ENCODE measurements around the gene PTPRN2.

Gene PTPRN2

DNA sequence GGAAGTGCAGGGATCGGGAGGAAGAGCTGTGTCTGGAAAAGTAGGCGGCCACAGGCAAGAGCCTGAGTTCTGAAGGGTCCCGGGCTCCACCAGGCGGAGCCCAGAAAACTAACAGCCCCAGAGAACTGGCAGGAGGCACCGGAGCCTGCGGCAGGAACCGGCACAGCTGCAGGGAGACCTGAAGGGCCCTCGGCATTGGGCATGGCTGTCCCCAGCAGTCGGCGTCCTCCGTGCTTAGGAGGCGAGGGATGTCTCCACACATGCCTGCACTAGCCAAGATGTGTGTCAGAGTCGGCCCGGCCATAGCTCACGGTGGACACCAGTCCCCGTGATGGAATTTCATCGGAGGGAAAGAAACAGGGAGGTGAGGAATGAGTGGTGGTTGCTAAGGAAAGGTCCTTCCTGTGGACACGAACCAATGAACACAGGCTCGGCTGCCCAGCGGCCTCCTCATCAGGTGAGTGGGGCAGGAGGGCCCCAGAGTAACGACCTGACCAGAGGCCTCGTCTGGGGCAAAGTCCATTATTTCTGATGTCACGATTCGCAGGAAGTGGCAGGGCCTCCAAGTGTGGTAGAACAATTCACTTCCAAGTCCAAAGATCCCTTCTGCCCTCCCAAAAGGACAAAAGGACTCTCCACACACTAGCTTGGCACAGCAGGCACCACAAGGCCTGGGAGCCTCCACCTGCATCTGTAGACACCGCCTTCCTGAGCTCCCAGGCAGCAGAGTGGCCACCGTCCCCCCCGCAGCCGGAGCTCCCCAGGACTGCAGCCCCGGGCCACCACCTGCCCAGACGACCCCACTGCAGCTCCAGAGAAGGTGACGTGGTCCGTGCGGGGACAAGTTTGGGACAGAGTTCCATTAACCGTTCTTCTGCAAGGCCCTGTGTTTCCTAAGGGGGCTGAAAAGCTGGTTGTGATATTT lies 444.2 kb downstream of the PTPRN2 start:
- no peak overlapping the region for H4K91ac ChIP-seq (ENCODE audit: low read depth, low read length, poor library complexity)
- H3K9me3 ChIP-seq (replicated peaks in 1 of 2; ENCODE audit: control insufficient read depth in 2 of 2, insufficient read depth in 1 of 2, low read depth in 1 of 2, low read length in 2 of 2) = peaks cover 6 to 15% of the 10 kb centered on the region in 2 donors
- H2BK120ac ChIP-seq (ENCODE audit: low read depth, low read length) = no peak overlapping the region
- H3K14ac ChIP-seq (ENCODE audit: low read length) = peak overlapping the region; percentile 4
- no peaks in the 10 kb centered on the region for H3K36me3 ChIP-seq (replicated peaks in 1 of 2; ENCODE audit: control insufficient read depth in 2 of 2, insufficient read depth in 2 of 2, low read length in 2 of 2)
- H3K4me2 ChIP-seq (ENCODE audit: insufficient read depth, low read length, poor library complexity, severe bottlenecking) = no peak overlapping the region
- peaks cover 0 to 3% (median 0%) of the 10 kb centered on the region in 3 experiments for H3K27me3 ChIP-seq (ENCODE audit: control insufficient read depth in 3 of 3, insufficient read depth in 3 of 3, low read depth in 1 of 3, low read length in 3 of 3)
- no peak for DNase-seq (ENCODE audit: low spot score)
- no peak overlapping the region for H3K4ac ChIP-seq (ENCODE audit: low read length)
- H2BK5ac ChIP-seq (ENCODE audit: low read length) = no peak overlapping the region
- H3K9ac ChIP-seq (ENCODE audit: low read depth, low read length, poor library complexity) = no peak overlapping the region
- no peak overlapping the region for H3K27ac ChIP-seq (replicated peaks; ENCODE audit: low read length)
- H3K23ac ChIP-seq (ENCODE audit: low read depth, low read length, poor library complexity) = peak overlapping the region; percentile 6
- H2AFZ ChIP-seq (ENCODE audit: low read length) = no peak overlapping the region
- no peak overlapping the region for H2AK5ac ChIP-seq (ENCODE audit: low read depth, low read length)
- no peak overlapping the region for H3K4me3 ChIP-seq (ENCODE audit: low read length in 2 of 2)
- no peak overlapping the region for H2BK15ac ChIP-seq (ENCODE audit: low read length)
- peak overlapping the region; percentile 1 for H3K18ac ChIP-seq (ENCODE audit: low read length)
- WGBS, 2 donors (ENCODE audit: extremely low coverage in 2 of 2, insufficient read length in 2 of 2, insufficient replicate concordance in 1 of 2) = no CpG with 5 or more reads among the region's 34 CpGs
- peaks cover 0 to 1% of the 10 kb centered on the region in 2 donors for H3K4me1 ChIP-seq (ENCODE audit: control insufficient read depth in 2 of 2, insufficient read depth in 1 of 2, low read depth in 1 of 2, low read length in 2 of 2)
- no peak overlapping the region for H2BK12ac ChIP-seq (ENCODE audit: low read length)
- no peak overlapping the region for H4K8ac ChIP-seq (ENCODE audit: low read depth, low read length)
- no peaks in the 10 kb centered on the region for H3K79me1 ChIP-seq (ENCODE audit: low read depth, low read length)

DNA sequence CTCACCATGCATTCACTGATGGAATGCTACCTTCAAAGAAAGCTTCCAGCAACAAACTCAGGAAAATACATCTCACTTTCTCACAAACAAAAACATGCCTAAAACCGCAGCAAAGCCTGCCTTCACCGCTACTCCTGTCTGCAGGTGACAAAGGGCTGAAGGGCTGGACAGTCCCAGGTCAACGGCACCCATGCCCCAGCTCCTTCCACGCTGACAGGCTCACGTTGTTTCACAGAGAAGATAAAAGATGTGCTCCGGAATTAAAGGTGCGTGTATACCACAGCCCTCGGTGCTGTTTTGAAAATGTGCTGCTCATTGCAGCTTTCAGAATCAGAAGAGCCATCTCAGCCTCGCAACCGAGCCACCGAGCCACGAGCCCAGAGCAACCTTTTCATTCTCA lies 445.0 kb downstream of the PTPRN2 start:
- Histone ChIP-seq H3K27ac (replicated peaks; ENCODE audit: low read length) (no peak overlapping the region), H3K4me3 (ENCODE audit: low read length in 2 of 2) (no peak overlapping the region), H3K9me3 (replicated peaks in 1 of 2; ENCODE audit: control insufficient read depth in 2 of 2, insufficient read depth in 1 of 2, low read depth in 1 of 2, low read length in 2 of 2) (peaks cover 6 to 15% of the 10 kb centered on the region in 2 donors), H2AK5ac (ENCODE audit: low read depth, low read length) (no peak overlapping the region), H3K23ac (ENCODE audit: low read depth, low read length, poor library complexity) (no peak overlapping the region), H2BK12ac (ENCODE audit: low read length) (no peak overlapping the region), H3K18ac (ENCODE audit: low read length) (no peak overlapping the region), H2AFZ (ENCODE audit: low read length) (no peak overlapping the region), H2BK5ac (ENCODE audit: low read length) (no peak overlapping the region), H2BK15ac (ENCODE audit: low read length) (no peak overlapping the region), H4K8ac (ENCODE audit: low read depth, low read length) (no peak overlapping the region), H4K91ac (ENCODE audit: low read depth, low read length, poor library complexity) (no peak overlapping the region), H3K79me1 (ENCODE audit: low read depth, low read length) (no peaks in the 10 kb centered on the region), H3K9ac (ENCODE audit: low read depth, low read length, poor library complexity) (no peak overlapping the region), H3K27me3 (ENCODE audit: control insufficient read depth in 3 of 3, insufficient read depth in 3 of 3, low read depth in 1 of 3, low read length in 3 of 3) (peaks cover 0 to 3% (median 0%) of the 10 kb centered on the region in 3 experiments), H2BK120ac (ENCODE audit: low read depth, low read length) (no peak overlapping the region), H3K36me3 (replicated peaks in 1 of 2; ENCODE audit: control insufficient read depth in 2 of 2, insufficient read depth in 2 of 2, low read length in 2 of 2) (no peaks in the 10 kb centered on the region), H3K14ac (ENCODE audit: low read length) (no peak overlapping the region), H3K4me1 (ENCODE audit: control insufficient read depth in 2 of 2, insufficient read depth in 1 of 2, low read depth in 1 of 2, low read length in 2 of 2) (peaks cover 0 to 1% of the 10 kb centered on the region in 2 donors), H3K4ac (ENCODE audit: low read length) (no peak overlapping the region), H3K4me2 (ENCODE audit: insufficient read depth, low read length, poor library complexity, severe bottlenecking) (no peak overlapping the region)
- WGBS, 2 donors (ENCODE audit: extremely low coverage in 2 of 2, insufficient read length in 2 of 2, insufficient replicate concordance in 1 of 2) = no CpG with 5 or more reads among the region's 12 CpGs
- DNase-seq (ENCODE audit: low spot score) = no peak

DNA sequence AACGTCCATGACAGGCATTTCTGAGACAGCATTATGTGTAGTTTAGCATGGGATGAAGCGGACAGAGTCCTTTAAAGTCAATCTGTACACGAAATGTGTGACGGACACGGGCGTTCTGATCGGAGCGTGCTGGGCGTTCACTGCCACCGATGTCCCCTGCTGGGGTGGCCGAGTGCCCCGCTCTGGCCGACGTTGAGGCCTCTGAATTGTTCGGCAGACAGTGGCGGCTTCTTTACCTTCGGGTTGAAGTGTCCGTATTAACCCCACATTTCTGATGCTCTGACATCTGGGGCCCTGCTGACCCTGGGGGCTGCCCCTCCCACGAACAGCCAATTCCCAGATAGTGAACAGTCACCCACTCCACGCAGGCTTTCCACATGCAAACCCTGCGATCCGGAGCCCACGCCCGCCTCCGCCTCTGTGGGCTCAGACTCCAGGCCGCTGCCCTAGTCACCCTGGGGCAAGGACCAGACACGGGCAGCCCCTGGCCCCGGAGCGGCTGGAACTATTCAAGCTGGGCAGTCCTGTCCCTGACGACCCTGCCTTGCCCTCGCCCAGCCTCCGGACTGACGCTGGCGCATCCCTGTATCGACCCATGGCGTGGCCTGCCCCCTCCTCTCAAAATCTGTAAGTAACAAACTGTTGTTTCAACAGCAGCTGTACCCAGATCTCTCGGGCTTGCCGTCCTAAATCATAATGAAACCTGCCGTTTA lies 445.7 kb downstream of the PTPRN2 start:
- no peak for DNase-seq (ENCODE audit: low spot score)
- Histone ChIP-seq H3K14ac (ENCODE audit: low read length) (no peak overlapping the region), H3K18ac (ENCODE audit: low read length) (peak overlapping the region; percentile 60), H3K79me1 (ENCODE audit: low read depth, low read length) (no peaks in the 10 kb centered on the region), H2AFZ (ENCODE audit: low read length) (peak overlapping the region; percentile 7), H3K4me3 (ENCODE audit: low read length in 2 of 2) (no peak overlapping the region), H2AK5ac (ENCODE audit: low read depth, low read length) (peak overlapping the region; percentile 63), H3K9ac (ENCODE audit: low read depth, low read length, poor library complexity) (peak overlapping the region; percentile 12), H3K9me3 (replicated peaks in 1 of 2; ENCODE audit: control insufficient read depth in 2 of 2, insufficient read depth in 1 of 2, low read depth in 1 of 2, low read length in 2 of 2) (peaks cover 0 to 17% of the 10 kb centered on the region in 2 donors), H4K91ac (ENCODE audit: low read depth, low read length, poor library complexity) (no peak overlapping the region), H3K4ac (ENCODE audit: low read length) (no peak overlapping the region), H2BK12ac (ENCODE audit: low read length) (no peak overlapping the region), H3K27ac (replicated peaks; ENCODE audit: low read length) (no peak overlapping the region), H3K36me3 (replicated peaks in 1 of 2; ENCODE audit: control insufficient read depth in 2 of 2, insufficient read depth in 2 of 2, low read length in 2 of 2) (no peaks in the 10 kb centered on the region), H3K4me1 (ENCODE audit: control insufficient read depth in 2 of 2, insufficient read depth in 1 of 2, low read depth in 1 of 2, low read length in 2 of 2) (peaks cover 0 to 1% of the 10 kb centered on the region in 2 donors), H2BK120ac (ENCODE audit: low read depth, low read length) (no peak overlapping the region), H2BK15ac (ENCODE audit: low read length) (no peak overlapping the region), H4K8ac (ENCODE audit: low read depth, low read length) (no peak overlapping the region), H3K4me2 (ENCODE audit: insufficient read depth, low read length, poor library complexity, severe bottlenecking) (no peak overlapping the region), H3K23ac (ENCODE audit: low read depth, low read length, poor library complexity) (peak overlapping the region; percentile 27), H3K27me3 (ENCODE audit: control insufficient read depth in 3 of 3, insufficient read depth in 3 of 3, low read depth in 1 of 3, low read length in 3 of 3) (no peaks in the 10 kb centered on the region), H2BK5ac (ENCODE audit: low read length) (peak overlapping the region; percentile 35)
- WGBS, 2 donors (ENCODE audit: extremely low coverage in 2 of 2, insufficient read length in 2 of 2, insufficient replicate concordance in 1 of 2) = no CpG with 5 or more reads among the region's 39 CpGs

DNA sequence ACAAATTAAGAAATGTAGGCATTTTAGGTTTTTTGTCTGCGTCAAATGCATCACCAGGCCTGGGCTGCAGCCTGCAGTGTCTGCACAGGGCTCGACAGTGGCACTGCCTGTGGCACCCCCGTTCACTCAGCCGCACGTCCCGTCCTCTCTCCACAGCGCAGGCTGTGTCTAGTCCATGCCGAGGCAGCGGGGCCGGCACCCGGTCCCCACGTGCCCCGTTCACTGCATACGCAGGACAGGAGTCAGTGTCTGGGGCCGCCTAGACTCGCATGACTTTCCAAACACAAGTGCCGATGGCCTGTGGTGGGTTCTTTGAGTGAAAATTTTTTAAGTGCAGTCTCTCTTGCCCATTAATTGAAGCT lies 446.4 kb downstream of the PTPRN2 start:
- H2BK12ac ChIP-seq (ENCODE audit: low read length) = no peak overlapping the region
- H4K8ac ChIP-seq (ENCODE audit: low read depth, low read length) = no peak overlapping the region
- H3K79me1 ChIP-seq (ENCODE audit: low read depth, low read length) = no peaks in the 10 kb centered on the region
- H3K4me3 ChIP-seq (ENCODE audit: low read length in 2 of 2) = no peak overlapping the region
- no peak overlapping the region for H3K27ac ChIP-seq (replicated peaks; ENCODE audit: low read length)
- H3K9me3 ChIP-seq (replicated peaks in 1 of 2; ENCODE audit: control insufficient read depth in 2 of 2, insufficient read depth in 1 of 2, low read depth in 1 of 2, low read length in 2 of 2) = peaks cover 0 to 20% of the 10 kb centered on the region in 2 donors
- peak overlapping the region; percentile 70 for H2AK5ac ChIP-seq (ENCODE audit: low read depth, low read length)
- no peak overlapping the region for H2BK15ac ChIP-seq (ENCODE audit: low read length)
- H4K91ac ChIP-seq (ENCODE audit: low read depth, low read length, poor library complexity) = no peak overlapping the region
- no CpG with 5 or more reads among the region's 17 CpGs for WGBS, 2 donors (ENCODE audit: extremely low coverage in 2 of 2, insufficient read length in 2 of 2, insufficient replicate concordance in 1 of 2)
- no peak overlapping the region for H3K9ac ChIP-seq (ENCODE audit: low read depth, low read length, poor library complexity)
- no peak for DNase-seq (ENCODE audit: low spot score)
- H2BK120ac ChIP-seq (ENCODE audit: low read depth, low read length) = no peak overlapping the region
- H2BK5ac ChIP-seq (ENCODE audit: low read length) = peak overlapping the region; percentile 24
- H2AFZ ChIP-seq (ENCODE audit: low read length) = no peak overlapping the region
- H3K18ac ChIP-seq (ENCODE audit: low read length) = peak overlapping the region; percentile 64
- H3K4me1 ChIP-seq (ENCODE audit: control insufficient read depth in 2 of 2, insufficient read depth in 1 of 2, low read depth in 1 of 2, low read length in 2 of 2) = peaks cover 0 to 1% of the 10 kb centered on the region in 2 donors
- no peak overlapping the region for H3K23ac ChIP-seq (ENCODE audit: low read depth, low read length, poor library complexity)
- H3K4ac ChIP-seq (ENCODE audit: low read length) = no peak overlapping the region
- H3K14ac ChIP-seq (ENCODE audit: low read length) = peak overlapping the region; percentile 56
- H3K27me3 ChIP-seq (ENCODE audit: control insufficient read depth in 3 of 3, insufficient read depth in 3 of 3, low read depth in 1 of 3, low read length in 3 of 3) = no peaks in the 10 kb centered on the region
- no peaks in the 10 kb centered on the region for H3K36me3 ChIP-seq (replicated peaks in 1 of 2; ENCODE audit: control insufficient read depth in 2 of 2, insufficient read depth in 2 of 2, low read length in 2 of 2)
- no peak overlapping the region for H3K4me2 ChIP-seq (ENCODE audit: insufficient read depth, low read length, poor library complexity, severe bottlenecking)
